ENCODE data around the gene LAMA2. TPM values are rescaled to one million over a fixed set of nuclear protein-coding genes. Genes with fewer than 3 reads are reported as not detected.

The LAMA2 gene
- total RNA-seq, 1 experiment from 2014 or later: 4.2 TPM

GRCh38 chr6:129523816-129524215 lies 640.9 kb downstream of the LAMA2 start:
- H3K27me3 Mint-ChIP-seq (ENCODE audit: low read depth): no peaks in the 10 kb centered on the region

More at GRCh38 chr6:129523816-129524215, 640.9 kb downstream of the LAMA2 start:
- H2BK120ac ChIP-seq (ENCODE audit: low read depth, low read length, poor library complexity, severe bottlenecking): no peak overlapping the region
- no peaks in the 10 kb centered on the region for H3K79me2 ChIP-seq (ENCODE audit: insufficient read depth, low read length)
- no peak for DNase-seq
- no peak overlapping the region for H4K5ac ChIP-seq (ENCODE audit: insufficient read length, low read depth, low read length)
- no peaks in the 10 kb centered on the region for H3K23me2 ChIP-seq (ENCODE audit: insufficient read length, low read depth, low read length, poor library complexity, severe bottlenecking)
- no peak overlapping the region for H2AK5ac ChIP-seq (ENCODE audit: insufficient read length, low read length)
- Mint-ChIP-seq H3K36me3 (ENCODE audit: insufficient read depth in 1 of 3, low read depth in 3 of 3) (no peaks in the 10 kb centered on the region), H3K4me1 (0 out of 4 replicates have a peak, but pooled peaks cover 0 to 3% of the 10 kb centered on the region in 2 experiments), H3K27ac (no peak overlapping the region), H3K9me3 (no peaks in the 10 kb centered on the region), H3K4me3 (no peak overlapping the region)
- no peak overlapping the region for H3K9ac ChIP-seq (ENCODE audit: extremely low read depth, insufficient read length, low read length)
- no peak overlapping the region for H4K8ac ChIP-seq (replicated peaks; ENCODE audit: insufficient read length, low read depth, low read length)
- H3K23ac ChIP-seq (ENCODE audit: insufficient read length, low read depth, low read length): no peak overlapping the region
- H3K56ac ChIP-seq (ENCODE audit: insufficient read length, low read depth, low read length): no peak overlapping the region
- no peaks in the 10 kb centered on the region for H3K27me3 ChIP-seq (ENCODE audit: insufficient read depth, low read length)
- H2BK12ac ChIP-seq (ENCODE audit: insufficient read length, low read depth, low read length): no peak overlapping the region
- no CpG with 5 or more reads among the region's 4 CpGs for WGBS (ENCODE audit: extremely low coverage, insufficient read length, low lambda C conversion rate)
- no peak overlapping the region for H3K14ac ChIP-seq (ENCODE audit: insufficient read depth, low read length)
- H2BK15ac ChIP-seq (ENCODE audit: low read depth, low read length): no peak overlapping the region
- H3K9me3 ChIP-seq (ENCODE audit: control insufficient read depth, low read depth, low read length): no peaks in the 10 kb centered on the region
- no peaks in the 10 kb centered on the region for H3K79me1 ChIP-seq (ENCODE audit: insufficient read depth, low read depth, low read length, poor library complexity, severe bottlenecking)
- no peak overlapping the region for H3T11ph ChIP-seq (ENCODE audit: low read length)
- no peak overlapping the region for H2BK20ac ChIP-seq (ENCODE audit: low read depth, low read length, poor library complexity, severe bottlenecking)
- H3K4me2 ChIP-seq (ENCODE audit: insufficient read depth, insufficient read length, low read length): no peak overlapping the region
- H4K20me1 ChIP-seq (ENCODE audit: control insufficient read depth, insufficient read depth, insufficient read length): no peaks in the 10 kb centered on the region
- TF ChIP-seq, protein P1, sequence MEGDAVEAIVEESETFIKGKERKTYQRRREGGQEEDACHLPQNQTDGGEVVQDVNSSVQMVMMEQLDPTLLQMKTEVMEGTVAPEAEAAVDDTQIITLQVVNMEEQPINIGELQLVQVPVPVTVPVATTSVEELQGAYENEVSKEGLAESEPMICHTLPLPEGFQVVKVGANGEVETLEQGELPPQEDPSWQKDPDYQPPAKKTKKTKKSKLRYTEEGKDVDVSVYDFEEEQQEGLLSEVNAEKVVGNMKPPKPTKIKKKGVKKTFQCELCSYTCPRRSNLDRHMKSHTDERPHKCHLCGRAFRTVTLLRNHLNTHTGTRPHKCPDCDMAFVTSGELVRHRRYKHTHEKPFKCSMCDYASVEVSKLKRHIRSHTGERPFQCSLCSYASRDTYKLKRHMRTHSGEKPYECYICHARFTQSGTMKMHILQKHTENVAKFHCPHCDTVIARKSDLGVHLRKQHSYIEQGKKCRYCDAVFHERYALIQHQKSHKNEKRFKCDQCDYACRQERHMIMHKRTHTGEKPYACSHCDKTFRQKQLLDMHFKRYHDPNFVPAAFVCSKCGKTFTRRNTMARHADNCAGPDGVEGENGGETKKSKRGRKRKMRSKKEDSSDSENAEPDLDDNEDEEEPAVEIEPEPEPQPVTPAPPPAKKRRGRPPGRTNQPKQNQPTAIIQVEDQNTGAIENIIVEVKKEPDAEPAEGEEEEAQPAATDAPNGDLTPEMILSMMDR (conservative IDR thresholded peaks at IDR 0.05): no peak
- no peak overlapping the region for H2BK5ac ChIP-seq (ENCODE audit: insufficient read length, low read length)
- H3K27ac ChIP-seq (ENCODE audit: insufficient read length, low read depth, low read length): no peak overlapping the region
- H3K4me1 ChIP-seq (ENCODE audit: insufficient read depth, low read length): no peaks in the 10 kb centered on the region
- no peak overlapping the region for H2AFZ ChIP-seq (ENCODE audit: low read length)
- H3K4ac ChIP-seq (ENCODE audit: low read depth, low read length): no peak overlapping the region
- no peak overlapping the region for H3K18ac ChIP-seq (ENCODE audit: insufficient read length, low read depth, low read length)
- no peak overlapping the region for H4K91ac ChIP-seq (ENCODE audit: insufficient read length, low read depth, low read length)
